Naive thymus-derived CD8-positive, alpha-beta T cell (primary cell): ENCODE results near the gene AWAT1. TPM values are rescaled to one million over a fixed set of nuclear protein-coding genes. Genes with fewer than 3 reads are reported as not detected.

Experiments used
- ATAC-seq, 2 donors: fragments of 150-1000 bp; cut with Tn5 transposase in 1 of 2; sonication (Bioruptor Pico), chemical (Tn5 transposase) in 1 of 2; 1 replicate in 1 of 2; 2 replicates in 1 of 2; pipeline ENCODE4 v1.10.0; 2021; ENCODE audit warnings: mild to moderate bottlenecking in 2 of 2, moderate library complexity in 2 of 2
- POLR2A ChIA-PET: fragments of 350-600 bp; sonication (Branson Sonifier 250); formaldehyde crosslinking; loops from one replicate; lab custom pipeline; 2021; ENCODE audit warnings: antibody characterized with exemption; lab: Charles Lee
- DNase-seq, 10 donors: peaks; one replicate each; pipeline versions ENCODE4 v3.0.0 to v3.0.0-alpha.2; 2020 to 2022
- H3K27ac Mint-ChIP-seq, 10 donors: one replicate each; pipeline ENCODE4 v1.8.0; 2020 to 2022; ENCODE audit warnings: mild to moderate bottlenecking in 10 of 10, mixed read lengths in 10 of 10, moderate library complexity in 4 of 10, inconsistent platforms in 1 of 10
- H3K27me3 Mint-ChIP-seq, 5 donors: one replicate each; pipeline ENCODE4 v1.8.0; 2021 to 2022; ENCODE audit warnings: mixed read lengths in 5 of 5
- H3K36me3 Mint-ChIP-seq, 3 donors: one replicate each; pipeline ENCODE4 v1.8.0; 2020 to 2022; ENCODE audit warnings: mixed read lengths in 3 of 3, mild to moderate bottlenecking in 2 of 3, inconsistent platforms in 1 of 3
- H3K4me1 Mint-ChIP-seq, 4 donors: one replicate each; pipeline ENCODE4 v1.8.0; 2021 to 2022; ENCODE audit warnings: mixed read lengths in 4 of 4
- H3K4me3 Mint-ChIP-seq, 10 donors: one replicate each; pipeline ENCODE4 v1.8.0; 2020 to 2022; ENCODE audit warnings: mild to moderate bottlenecking in 10 of 10, mixed read lengths in 10 of 10, moderate library complexity in 6 of 10, inconsistent platforms in 1 of 10
- H3K9me3 Mint-ChIP-seq, 9 donors: one replicate each; pipeline ENCODE4 v1.8.0; 2020 to 2022; ENCODE audit warnings: mixed read lengths in 9 of 9, mild to moderate bottlenecking in 3 of 9, inconsistent platforms in 1 of 9, moderate library complexity in 1 of 9
- polyA plus RNA-seq, 3 donors: library from polyadenylated mRNA; unstranded; fragments of 300-500 nt; fragmentation: Illumina TruSeq; gene quantifications; one replicate each; pipeline ENCODE4 v1.2.3, GENCODE V29; 2021
- total RNA-seq, 8 experiments: library from RNA in 2 of 8; stranded (reverse) in 2 of 8; gene quantifications; one replicate each; pipeline ENCODE4 v1.2.3 and lab custom pipeline; 2021 to 2026

AWAT1 gene
- total and polyA plus RNA-seq, 5 experiments from 2014 or later = not detected

DNA sequence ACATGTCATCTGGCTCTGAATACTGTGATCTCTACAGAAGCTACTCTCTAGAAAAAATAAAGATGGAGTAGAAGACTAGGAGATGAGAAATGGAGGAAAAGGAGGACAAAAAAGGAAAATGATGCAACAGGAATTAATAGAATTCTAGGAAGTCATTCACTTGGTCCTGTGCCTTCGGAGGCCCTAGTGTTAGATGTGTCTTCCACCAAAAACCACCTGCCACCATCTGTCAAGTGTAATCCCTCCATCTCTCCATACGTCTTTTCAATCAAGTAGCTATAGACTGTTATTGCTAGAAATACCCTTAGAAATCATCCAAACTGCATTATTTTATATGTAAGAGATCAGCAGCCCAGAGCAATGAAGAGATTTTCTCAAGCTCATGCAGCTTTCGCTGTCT, 44.6 kb downstream of the AWAT1 start:
- no peaks in the 10 kb centered on the region for H3K27me3 Mint-ChIP-seq
- peaks cover 0 to 16% (median 6%) of the 10 kb centered on the region in 3 donors for H3K36me3 Mint-ChIP-seq
- no peak for DNase-seq

GRCh38 chrX:70280573-70280972, 46.1 kb downstream of the AWAT1 start:
- POLR2A ChIA-PET = no interaction called here
- Mint-ChIP-seq H3K27ac (no peak overlapping the region), H3K36me3 (peaks cover 0 to 20% (median 7%) of the 10 kb centered on the region in 3 donors), H3K4me1 (peaks cover 0 to 2% (median 0%) of the 10 kb centered on the region in 4 donors), H3K27me3 (no peaks in the 10 kb centered on the region), H3K9me3 (no peaks in the 10 kb centered on the region), H3K4me3 (no peak overlapping the region)
- DNase-seq = no peak
- ATAC-seq = no peak

More for the DNA sequence above, 44.6 kb downstream of the AWAT1 start:
- no peak for ATAC-seq
- H3K9me3 Mint-ChIP-seq = no peaks in the 10 kb centered on the region
- POLR2A ChIA-PET = interaction anchor here (0.5 kb wide), 1 partner anchor 1128 kb away, joined by 7 read pairs; no protein-coding TSS in a partner anchor
- H3K4me3 Mint-ChIP-seq = no peak overlapping the region
- H3K27ac Mint-ChIP-seq = no peak overlapping the region
- peaks cover 0 to 2% (median 0%) of the 10 kb centered on the region in 4 donors for H3K4me1 Mint-ChIP-seq

DNA sequence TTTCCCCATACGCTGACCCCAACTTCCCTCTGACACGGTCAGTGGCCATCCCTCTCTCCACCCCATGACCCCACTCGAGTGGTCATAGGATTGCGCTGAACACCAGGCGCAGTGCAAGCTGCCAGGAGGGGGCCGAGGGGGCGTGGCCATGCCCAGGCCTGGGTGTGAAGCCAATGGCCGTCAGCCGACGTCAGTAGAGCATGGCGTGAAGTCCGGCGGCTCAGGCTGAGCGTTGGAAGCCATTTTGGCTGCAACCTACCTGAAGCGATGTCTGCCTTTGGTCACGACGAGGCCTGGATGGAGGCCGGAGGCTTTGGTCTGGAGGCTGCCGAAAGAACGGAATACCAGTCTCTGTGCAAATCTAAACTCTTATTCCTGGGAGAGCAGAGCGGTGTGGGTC, 47.5 kb downstream of the AWAT1 start, which contains the start of gene RAB41:
Gene RAB41 (plus strand): TSS at position 222 of the 400 bp plus-strand sequence. CDS start 46 bp downstream, at position 268.
- Mint-ChIP-seq H3K4me3 (no peak within 1 kb of the TSS), H3K36me3 (peaks cover 0 to 28% (median 7%) of the 10 kb centered on the region in 3 donors)
- POLR2A ChIA-PET = no interaction called here

GRCh38 chrX:70289168-70289792, 54.8 kb downstream of the AWAT1 start:
- ATAC-seq (peak in 1 of 2 donors; percentile 23), DNase-seq (no peak)
- Mint-ChIP-seq H3K4me1 (peaks cover 0 to 17% (median 9%) of the 10 kb centered on the region in 4 donors), H3K27ac (peak overlapping the region; percentile 37 to 92 (median 83)), H3K27me3 (no peaks in the 10 kb centered on the region), H3K36me3 (peaks cover 0 to 13% (median 1%) of the 10 kb centered on the region in 3 donors), H3K9me3 (no peaks in the 10 kb centered on the region), H3K4me3 (peak overlapping the region; percentile 81 to 90 (median 86))
- POLR2A ChIA-PET = interaction anchor here (1.2 kb wide), 1 partner anchor 156 kb away, joined by 9 read pairs; the partner anchor contains the start of gene IGBP1

More for the DNA sequence above, 47.5 kb downstream of the AWAT1 start, which contains the start of gene RAB41:
- ATAC-seq = no peak
- Mint-ChIP-seq H3K27me3 (no peaks in the 10 kb centered on the region), H3K27ac (no peak within 1 kb of the TSS), H3K9me3 (no peaks in the 10 kb centered on the region), H3K4me1 (peaks cover 0 to 2% (median 0%) of the 10 kb centered on the region in 4 donors)
- no peak for DNase-seq

Other genes starting within 250 kb of the AWAT1 start
- gene AWAT2, start 184.7 kb upstream of the AWAT1 start, total RNA-seq = not detected
- gene AWAT2, start 184.7 kb upstream of the AWAT1 start, polyA plus RNA-seq = not detected
- gene OTUD6A, start 172.2 kb upstream of the AWAT1 start, total RNA-seq = not detected
- gene OTUD6A, start 172.2 kb upstream of the AWAT1 start, polyA plus RNA-seq = not detected
- 10 to 100 TPM; 58.8 to 65.1 TPM for gene IGBP1, start 101.2 kb upstream of the AWAT1 start, total RNA-seq
- 10 to 100 TPM; 57.6 to 64.1 (median 62.1) TPM for gene IGBP1, start 101.2 kb upstream of the AWAT1 start, polyA plus RNA-seq
- gene DGAT2L6, start 57.2 kb upstream of the AWAT1 start, total RNA-seq = not detected
- gene DGAT2L6, start 57.2 kb upstream of the AWAT1 start, polyA plus RNA-seq = not detected
- gene P2RY4, start 25.5 kb downstream of the AWAT1 start, total RNA-seq = under 1 TPM; 0.55 to 0.75 TPM
- gene P2RY4, start 25.5 kb downstream of the AWAT1 start, polyA plus RNA-seq = not detected
- not detected for gene ARR3, start 33.7 kb downstream of the AWAT1 start, total RNA-seq
- not detected for gene ARR3, start 33.7 kb downstream of the AWAT1 start, polyA plus RNA-seq
- gene RAB41, start 47.5 kb downstream of the AWAT1 start, total RNA-seq = not detected
- gene RAB41, start 47.5 kb downstream of the AWAT1 start, polyA plus RNA-seq = not detected
- 10 to 100 TPM; 13.2 to 14.5 TPM for gene PDZD11, start 55.3 kb downstream of the AWAT1 start, total RNA-seq
- gene PDZD11, start 55.3 kb downstream of the AWAT1 start, polyA plus RNA-seq = 10 to 100 TPM; 27.5 to 36.1 (median 29.2) TPM
- under 1 TPM; 0.08 TPM for gene KIF4A, start 55.4 kb downstream of the AWAT1 start, total RNA-seq
- not detected for gene KIF4A, start 55.4 kb downstream of the AWAT1 start, polyA plus RNA-seq
- gene GDPD2, start 188.7 kb downstream of the AWAT1 start, total RNA-seq = not detected
- not detected for gene GDPD2, start 188.7 kb downstream of the AWAT1 start, polyA plus RNA-seq
- gene DLG3, start 210.2 kb downstream of the AWAT1 start, total RNA-seq = 1 to 10 TPM; 5.6 to 6.7 TPM
- 1 to 10 TPM; 2.3 to 6.3 (median 3.7) TPM for gene DLG3, start 210.2 kb downstream of the AWAT1 start, polyA plus RNA-seq